Ovary (tissue), 9 donors: ENCODE data around the gene SH3PXD2A. TPM values are rescaled to one million over a fixed set of nuclear protein-coding genes. Genes with fewer than 3 reads are reported as not detected.

ENCODE experiments used
- DNase-seq, 5 donors: peaks; one replicate each; pipeline ENCODE4 v3.0.0-alpha.2; 2019 to 2020
- H3K27ac ChIP-seq, 2 donors: fragments of 200-600 bp; one replicate each; pipeline versions ENCODE4 v1.5.1 to v1.8.0; 2019 to 2022
- H3K27me3 ChIP-seq: fragments of 200-600 bp; one replicate; pipeline ENCODE4 v1.8.0; 2022
- H3K36me3 ChIP-seq: fragments of 200-600 bp; sonication (generic); one replicate; pipeline ENCODE4 v1.5.1; 2019
- H3K4me1 ChIP-seq: one replicate; pipeline ENCODE4 v1.8.1; 2013; ENCODE audit warnings: mild to moderate bottlenecking, moderate library complexity; ENCODE audit not compliant: insufficient read depth
- H3K4me3 ChIP-seq: fragments of 200-600 bp; sonication (generic); one replicate; pipeline ENCODE4 v1.5.1; 2017
- H3K9me3 ChIP-seq, 2 donors: fragments of 200-600 bp in 1 of 2; sonication (generic) in 1 of 2; one replicate each; pipeline versions ENCODE4 v1.5.1 to v1.8.1; 2013 to 2019; ENCODE audit warnings: mild to moderate bottlenecking in 1 of 2, moderate library complexity in 1 of 2
- CTCF ChIP-seq, 3 donors: fragments of 450-650 bp in 2 of 3; fragments of 200-600 bp in 1 of 3; IDR thresholded peaks; one replicate each; pipeline versions ENCODE4 v1.5.1 to v1.8.0; 2016 to 2022; ENCODE audit warnings: antibody characterized with exemption in 3 of 3, mild to moderate bottlenecking in 1 of 3
- EP300 ChIP-seq: sonication (generic); formaldehyde crosslinking; IDR thresholded peaks from one replicate; pipeline ENCODE4 v1.6.1; 2017; ENCODE audit warnings: antibody characterized with exemption
- POLR2A ChIP-seq: fragments of 450-650 bp; IDR thresholded peaks from one replicate; pipeline ENCODE4 v1.6.1; 2017; ENCODE audit warnings: antibody characterized with exemption, mild to moderate bottlenecking, moderate library complexity
- WGBS, 3 donors: extraction: QIAGEN DNeasy Blood & Tissue Kit in 1 of 3; methylation state at CpG; one replicate each; pipeline versions ENCODE4 v1.1.5 to v1.1.7; 2013 to 2017; 5-methylcytosine and 5-hydroxymethylcytosine counted together
- intact Hi-C, 4 donors: fragments of 100-400 bp; cut with DNase I; formaldehyde crosslinking; loops; one replicate each; pipeline versions ENCODE4 v1.11.0 to v1.15.1; 2022 to 2023
- polyA plus RNA-seq, 2 donors: library from polyadenylated mRNA; stranded (reverse); fragments of 200-250 nt in 1 of 2; fragments of 350-450 nt in 1 of 2; fragmentation: Illumina TruSeq in 1 of 2; extraction: RNeasy Lipid Tissue Mini Kit (QIAGEN cat#74804) in 1 of 2; gene quantifications; one replicate each; pipeline ENCODE4 v1.2.3, GENCODE V29; 2013 to 2014
- total RNA-seq, 7 donors: library from RNA; depleted of rRNA in 2 of 7; stranded (reverse); fragments of >200 nt in 2 of 7; fragmentation: NEBNext Ultra II Directional in 3 of 7; extraction: Animal tissue kit (Norgen Biotek cat#: 25700) in 3 of 7; gene quantifications; one replicate each; pipeline versions ENCODE4 v1.1.0 to v1.2.4, GENCODE V29; 2016 to 2023
- donor health status: DM: no; HTN: no; CAD: no; lungs with moderate emphysema.
- donor health status: DM: no; HTN: no; CAD: no.
- donor health status: Bipolar disorder and iron deficiency.
- donor health status: DM: yes; HTN: yes; CAD: no.
- donor health status: DM: no; HTN: no; CAD: no.
- donor health status: DM: yes; HTN: yes; CAD: no.

The SH3PXD2A gene
- total and polyA plus RNA-seq, 9 donors, result 15.3 to 82.9 (median 52.2) TPM

- WGBS, 3 donors, result 75 to 80% (median 79%) methylated on average over 7 of the region's 7 CpGs
- TF ChIP-seq EP300 (no peak), POLR2A (no peak), CTCF (IDR thresholded peaks at IDR 0.05) (no peak)
These were observed 275.4 kb downstream of the SH3PXD2A start for GRCh38 chr10:103580011-103580410.

GRCh38 chr10:103578782-103579382 lies 276.5 kb downstream of the SH3PXD2A start:
- DNase-seq, result no peak
- Histone ChIP-seq H3K4me1 (peaks cover 2% of the 10 kb centered on the region), H3K36me3 (no peaks in the 10 kb centered on the region), H3K9me3 (no peaks in the 10 kb centered on the region), H3K27me3 (no peaks in the 10 kb centered on the region), H3K27ac (no peak overlapping the region), H3K4me3 (no peak overlapping the region)
- intact Hi-C loops, result no loop called here
- 49 to 70% (median 66%) methylated on average over 14 to 15 of the region's 15 CpGs for WGBS, 3 donors
- TF ChIP-seq CTCF (IDR thresholded peaks at IDR 0.05), result no peak
- TF ChIP-seq EP300, result no peak
- TF ChIP-seq POLR2A, result no peak

More at GRCh38 chr10:103580011-103580410, 275.4 kb downstream of the SH3PXD2A start:
- H3K4me3 ChIP-seq, result no peak overlapping the region
- intact Hi-C loops, result no loop called here
- H3K9me3 ChIP-seq, result no peaks in the 10 kb centered on the region
- DNase-seq, result no peak
- no peaks in the 10 kb centered on the region for H3K36me3 ChIP-seq
- peaks cover 5% of the 10 kb centered on the region for H3K4me1 ChIP-seq
- no peaks in the 10 kb centered on the region for H3K27me3 ChIP-seq
- no peak overlapping the region for H3K27ac ChIP-seq

GRCh38 chr10:103576862-103577261 lies 278.5 kb downstream of the SH3PXD2A start:
- TF ChIP-seq POLR2A, result no peak
- no peak for TF ChIP-seq CTCF (IDR thresholded peaks at IDR 0.05)
- no peak for DNase-seq
- 67 to 81% (median 73%) methylated on average over 2 of the region's 2 CpGs for WGBS, 3 donors
- intact Hi-C loops, result no loop called here
- Histone ChIP-seq H3K4me1 (peaks cover 2% of the 10 kb centered on the region), H3K27me3 (no peaks in the 10 kb centered on the region), H3K27ac (no peak overlapping the region), H3K36me3 (no peaks in the 10 kb centered on the region), H3K9me3 (no peaks in the 10 kb centered on the region), H3K4me3 (no peak overlapping the region)

GRCh38 chr10:103576076-103576471 lies 279.3 kb downstream of the SH3PXD2A start:
- no peak overlapping the region for H3K4me3 ChIP-seq
- no peak overlapping the region for H3K27ac ChIP-seq
- TF ChIP-seq EP300 (no peak), CTCF (IDR thresholded peaks at IDR 0.05) (no peak), POLR2A (no peak)

More at GRCh38 chr10:103576076-103576471, 279.3 kb downstream of the SH3PXD2A start:
- WGBS, 3 donors, result 97 to 100% (median 98%) methylated on average over 1 of the region's 1 CpG
- Histone ChIP-seq H3K36me3 (no peaks in the 10 kb centered on the region), H3K9me3 (no peaks in the 10 kb centered on the region), H3K4me1 (peaks cover 2% of the 10 kb centered on the region), H3K27me3 (no peaks in the 10 kb centered on the region)
- intact Hi-C loops, result no loop called here
- DNase-seq, result no peak
